IPS-11a (cell line): Measurements from ENCODE around the gene CREG2.

Experiments
- H3K4me3 ChIP-seq: one replicate; pipeline ENCODE4 v1.5.1; 2013; ENCODE audit warnings: low read depth, low read length, control low read depth

Gene CREG2

DNA sequence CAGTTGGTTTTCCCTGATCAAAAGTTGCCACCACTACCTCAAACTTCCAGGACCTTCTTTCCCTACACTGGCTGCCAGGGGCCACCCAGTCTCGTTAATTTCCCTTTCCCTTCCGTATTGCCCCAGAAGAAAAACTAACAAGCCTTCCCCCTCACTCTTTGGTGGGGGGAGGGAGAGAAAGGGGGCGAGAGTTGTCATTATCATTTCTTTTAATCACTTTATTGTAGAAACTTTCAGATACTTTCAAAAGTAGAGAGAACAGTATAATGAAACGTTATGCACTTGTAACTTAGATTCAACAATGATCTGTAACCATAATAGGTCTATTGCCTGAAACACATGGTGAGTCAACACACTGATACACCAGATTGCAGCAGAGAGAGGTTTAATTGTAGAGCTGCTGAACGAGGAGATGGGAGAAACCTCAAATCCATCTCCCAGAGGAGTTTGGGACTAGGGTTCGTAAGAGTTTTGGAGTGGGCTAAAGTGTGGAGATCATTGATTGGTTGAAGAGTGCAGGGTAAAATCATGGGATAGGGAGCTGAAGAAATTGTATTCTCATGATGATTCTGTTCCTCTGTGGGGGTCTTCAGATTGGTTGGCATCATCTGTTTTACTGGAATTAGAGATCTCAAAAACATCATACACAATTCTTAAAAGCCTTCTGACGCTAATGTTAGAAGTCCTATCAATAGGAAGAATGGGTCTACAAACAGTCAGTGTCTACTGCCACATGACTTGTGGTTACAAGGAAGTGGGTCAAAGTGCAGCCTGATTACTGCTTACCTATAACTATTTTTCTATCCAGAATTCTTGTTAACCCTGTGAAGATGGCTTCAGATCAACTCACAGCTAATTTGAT lies 76.2 kb downstream of the CREG2 start:
- H3K4me3 ChIP-seq, result no peak overlapping the region

DNA sequence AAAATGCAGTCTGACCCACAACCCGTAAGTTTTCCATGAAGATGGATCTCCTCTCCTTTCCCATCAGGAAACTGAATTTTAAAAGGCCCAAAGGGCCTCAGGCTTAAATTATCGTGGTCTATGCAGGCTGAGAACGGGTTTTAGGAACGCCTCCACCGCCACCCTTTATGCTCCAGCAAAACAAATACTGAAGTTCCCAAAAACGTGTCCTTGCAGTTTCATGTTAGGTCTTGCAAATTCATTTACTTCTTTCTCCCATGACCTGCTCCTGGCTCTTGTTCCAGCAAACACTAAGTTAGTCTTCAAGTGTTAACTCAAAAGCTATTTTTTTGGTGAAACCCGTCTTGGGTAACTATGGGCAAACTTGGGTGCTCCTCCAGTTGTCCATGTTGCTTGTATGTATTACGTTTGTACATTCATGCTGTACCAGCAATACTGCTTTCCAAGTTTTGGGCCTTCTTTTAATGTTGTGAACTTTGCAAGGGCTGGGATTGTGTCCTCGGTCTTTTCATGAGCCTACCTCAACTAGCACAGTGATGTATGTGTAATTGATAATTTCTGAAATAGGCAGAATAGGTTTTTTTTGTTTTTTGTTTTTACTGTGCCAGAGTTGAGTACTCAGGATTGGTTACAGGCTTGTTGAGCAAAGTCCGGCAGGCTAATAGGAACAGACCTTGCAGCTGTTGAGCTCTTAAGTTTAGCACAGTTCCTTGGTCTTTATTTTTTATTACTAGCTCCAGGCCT lies 77.0 kb downstream of the CREG2 start:
- H3K4me3 ChIP-seq, result no peak overlapping the region

DNA sequence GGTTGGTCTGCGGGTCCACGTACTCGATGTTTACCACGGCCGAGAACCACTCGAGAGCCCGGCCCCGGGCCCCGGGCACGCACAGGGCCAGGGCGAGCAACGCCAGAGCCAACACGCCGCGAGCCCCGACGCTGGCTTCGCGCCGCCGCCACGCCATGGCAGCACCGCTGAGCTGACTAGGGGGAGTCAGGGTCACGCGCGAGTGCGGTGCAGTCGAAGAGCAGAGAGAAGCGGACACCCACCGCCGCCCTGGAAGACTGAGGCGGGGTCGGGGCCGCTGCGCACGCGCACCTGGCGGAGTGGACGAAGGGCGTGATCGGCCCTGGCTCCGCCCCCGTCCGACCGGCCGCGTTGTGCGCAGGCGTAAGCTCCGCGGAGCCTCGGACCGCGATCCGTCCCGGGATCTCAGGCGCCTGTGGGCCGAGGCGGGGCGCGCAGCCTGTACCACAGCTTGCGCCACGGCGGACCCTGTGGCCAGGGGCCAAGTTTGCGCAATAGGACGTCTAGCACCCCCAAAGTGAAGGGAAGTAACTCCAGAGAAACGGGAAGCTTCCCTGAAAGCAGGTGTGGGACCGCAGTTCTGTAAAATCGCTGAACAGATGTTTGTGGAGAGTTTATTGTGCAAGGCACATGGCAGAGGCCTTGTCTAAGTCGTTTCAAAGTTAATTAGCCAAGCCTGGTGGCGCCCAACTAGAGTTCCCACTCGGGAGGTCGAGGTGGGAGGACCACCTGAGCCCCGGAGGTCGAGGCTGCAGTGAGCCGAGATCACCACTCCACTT lies 78.7 kb downstream of the CREG2 start, which contains the start of gene RNF149:
Gene RNF149, minus strand, starts transcription at position 270 of the 779 bp plus-strand sequence. Its CDS starts 113 bp downstream, at position 157.
- H3K4me3 ChIP-seq, result peak within 1 kb of the TSS; percentile 72

DNA sequence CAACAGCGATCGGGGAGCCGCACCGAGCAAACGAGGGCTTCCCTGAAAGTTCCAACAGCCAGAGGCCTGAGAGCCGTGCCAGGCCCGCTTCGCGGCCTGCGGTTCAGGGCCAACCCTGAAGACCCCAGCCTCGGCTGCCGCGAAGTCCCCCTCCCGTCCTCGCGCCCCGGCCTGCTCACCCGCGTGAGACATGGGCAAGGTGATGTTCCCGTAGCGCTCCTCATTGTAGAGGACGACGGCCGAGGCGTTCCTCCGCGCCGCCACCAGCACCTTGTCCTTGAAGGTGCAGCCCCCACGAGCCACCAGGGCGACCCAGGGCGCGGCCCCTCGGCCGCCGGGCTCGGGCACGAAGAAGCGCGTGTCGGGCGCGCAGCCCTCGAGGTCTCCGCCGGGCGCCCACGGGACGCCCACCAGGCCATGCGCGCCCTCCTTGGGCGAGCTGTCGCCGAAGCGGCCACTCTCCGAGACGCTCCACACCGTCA lies 79.3 kb downstream of the CREG2 start:
- peak overlapping the region; percentile 72 for H3K4me3 ChIP-seq

DNA sequence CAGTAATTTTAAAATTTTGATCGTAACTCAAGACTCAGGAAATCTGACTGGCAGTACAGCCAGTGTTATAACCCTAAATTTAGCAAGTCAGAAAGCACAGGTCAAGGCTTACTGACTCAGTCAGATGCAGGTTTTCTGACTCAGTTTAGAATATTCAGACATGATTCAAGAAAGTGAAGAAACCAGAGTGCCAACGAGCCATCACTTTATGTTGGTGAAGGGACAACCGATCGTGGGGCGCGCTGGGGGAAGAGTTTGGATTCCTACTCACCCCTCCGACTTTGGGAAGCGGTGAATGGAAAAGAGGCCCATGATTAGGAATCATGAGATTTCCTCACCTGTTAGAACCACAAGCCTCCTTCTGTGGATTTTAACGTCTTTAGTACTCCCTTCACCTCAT lies 79.8 kb downstream of the CREG2 start:
- peak overlapping the region; percentile 72 for H3K4me3 ChIP-seq

DNA sequence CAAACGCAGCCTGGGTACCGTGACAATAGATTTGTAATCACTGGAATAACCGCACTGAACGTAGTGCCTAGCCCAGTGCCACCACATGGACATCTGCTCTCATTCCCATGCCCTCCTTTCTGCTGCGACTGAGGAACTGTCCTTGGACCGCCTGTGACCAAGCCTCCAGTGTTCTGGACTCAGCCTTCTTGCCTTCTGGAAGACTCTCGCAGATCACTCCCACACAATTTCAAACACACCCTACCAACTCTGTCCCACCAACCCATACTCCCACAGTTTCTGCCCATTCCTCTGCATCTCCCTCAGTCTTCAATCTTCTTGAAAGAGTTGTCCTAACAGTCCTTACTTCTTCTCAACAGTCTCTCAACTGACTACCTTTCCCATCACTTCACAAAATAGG lies 80.9 kb downstream of the CREG2 start:
- H3K4me3 ChIP-seq, result no peak overlapping the region

DNA sequence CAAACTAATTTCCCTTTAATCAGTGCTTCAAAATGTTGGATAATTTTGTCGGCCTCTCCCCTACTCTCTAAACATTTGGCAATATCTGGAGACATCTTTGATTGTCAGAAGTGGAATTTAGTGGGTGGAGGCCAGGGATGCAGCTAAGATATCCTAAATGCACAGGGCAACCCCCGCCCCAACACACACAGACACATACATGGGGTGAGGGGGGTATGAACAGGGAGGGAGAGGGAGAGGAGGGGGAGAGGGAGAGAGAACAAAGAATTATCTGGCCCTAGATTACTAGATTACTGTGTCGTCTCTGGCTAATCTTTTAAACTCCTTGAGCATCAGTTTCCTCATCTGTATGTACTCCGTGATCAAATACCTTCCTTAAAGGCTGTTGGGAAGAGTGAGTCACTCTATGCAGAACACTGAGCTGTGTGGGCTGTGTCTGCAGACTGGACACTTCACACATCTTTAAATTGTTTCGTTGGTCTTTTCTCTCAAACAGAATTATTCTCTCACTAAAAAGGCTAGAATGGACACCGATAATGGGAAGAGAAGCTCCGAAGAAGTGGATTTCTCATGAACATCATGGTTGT lies 81.7 kb downstream of the CREG2 start:
- H3K4me3 ChIP-seq, result no peak overlapping the region

DNA sequence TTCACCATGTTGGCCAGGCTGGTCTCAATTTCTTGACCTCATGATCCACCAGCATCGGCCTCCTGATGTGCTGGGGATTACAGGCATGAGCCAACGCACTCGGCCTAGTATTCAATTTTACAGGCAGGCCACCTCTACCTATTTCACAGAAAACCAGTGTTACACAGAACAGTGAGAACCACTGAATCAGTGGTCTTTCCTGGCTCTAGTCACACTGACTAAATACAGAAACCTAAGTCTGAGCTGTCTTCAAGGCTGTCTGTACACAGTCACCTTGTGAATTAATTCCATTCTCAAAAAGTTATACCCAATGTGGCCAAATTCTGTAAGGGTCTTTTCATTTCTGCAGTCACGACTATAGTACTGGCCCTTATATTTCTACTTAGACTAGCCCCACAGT lies 82.3 kb downstream of the CREG2 start:
- no peak overlapping the region for H3K4me3 ChIP-seq

DNA sequence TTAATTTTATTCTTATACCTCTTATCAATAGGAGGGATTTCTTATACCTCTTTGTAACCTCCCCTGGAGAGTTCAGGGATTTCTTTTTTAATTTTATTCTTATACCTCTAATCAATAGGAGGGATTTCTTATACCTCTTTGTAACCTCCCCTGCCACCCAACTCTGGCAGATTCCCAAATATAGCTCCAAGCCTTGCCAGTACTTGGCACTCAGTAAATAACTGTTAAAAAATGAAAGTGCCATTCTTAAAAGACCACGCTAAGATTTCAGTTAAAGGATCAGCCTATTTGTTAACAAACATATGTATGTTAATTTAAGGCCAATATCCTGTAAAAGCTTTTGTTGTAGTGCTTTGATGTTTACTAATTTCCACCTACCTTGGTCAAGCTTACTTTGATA lies 83.6 kb downstream of the CREG2 start:
- no peak overlapping the region for H3K4me3 ChIP-seq

DNA sequence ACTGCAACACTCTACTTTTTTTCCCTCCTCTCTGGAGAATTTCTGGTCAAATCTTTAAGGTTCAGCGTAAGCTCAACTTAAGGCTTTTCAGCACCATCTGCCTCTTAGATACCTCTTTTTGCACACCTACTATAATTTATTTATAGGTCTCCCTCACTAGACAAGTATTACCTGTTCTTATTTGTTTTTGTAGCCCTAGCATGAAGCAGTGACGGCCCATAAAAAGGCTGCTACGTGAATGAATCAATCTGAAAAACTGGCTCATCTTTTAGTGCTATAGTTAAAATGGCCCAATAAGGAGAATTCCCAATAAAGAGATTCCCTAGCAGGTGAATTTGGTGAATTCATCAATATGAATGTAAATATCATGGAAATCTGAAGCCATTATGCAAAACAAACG lies 85.3 kb downstream of the CREG2 start:
- no peak overlapping the region for H3K4me3 ChIP-seq

DNA sequence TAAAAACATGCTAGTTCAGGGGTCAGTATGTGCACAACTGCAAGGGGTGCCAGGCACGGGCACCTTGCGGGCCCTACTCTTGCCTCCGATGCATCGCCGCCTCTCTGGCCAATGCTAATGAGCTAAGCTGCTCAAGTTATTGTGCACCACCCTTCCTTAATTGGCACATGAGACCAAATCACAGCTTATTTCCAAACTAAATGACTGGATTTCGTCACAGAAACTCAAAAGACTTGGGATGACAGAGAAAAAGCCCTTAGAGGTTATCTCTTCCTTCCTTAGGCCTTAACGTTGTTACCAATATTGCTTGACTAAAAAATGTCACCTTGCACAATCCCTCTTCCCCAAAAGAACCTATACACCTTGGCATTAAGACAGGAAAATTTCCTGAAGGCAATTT lies 86.5 kb downstream of the CREG2 start:
- H3K4me3 ChIP-seq, result no peak overlapping the region

DNA sequence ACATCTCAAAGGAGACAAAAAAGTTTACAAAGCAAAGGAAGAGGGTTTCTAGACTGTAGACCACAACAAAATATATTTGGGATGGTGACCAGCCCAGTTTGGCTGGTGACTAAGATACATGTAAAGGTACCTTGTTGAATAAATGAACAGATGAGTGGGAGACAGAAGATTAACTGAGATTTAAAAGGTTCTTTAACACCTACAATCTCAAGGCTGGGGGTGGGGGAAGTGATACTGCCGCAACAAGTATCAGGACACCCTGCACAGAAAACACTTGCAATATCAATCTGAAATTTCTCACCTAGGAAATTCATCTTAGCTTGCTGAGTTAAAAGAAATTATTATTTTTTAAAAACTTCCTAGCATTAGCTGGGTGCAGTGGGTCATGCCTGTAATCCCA lies 87.1 kb downstream of the CREG2 start:
- H3K4me3 ChIP-seq, result no peak overlapping the region

DNA sequence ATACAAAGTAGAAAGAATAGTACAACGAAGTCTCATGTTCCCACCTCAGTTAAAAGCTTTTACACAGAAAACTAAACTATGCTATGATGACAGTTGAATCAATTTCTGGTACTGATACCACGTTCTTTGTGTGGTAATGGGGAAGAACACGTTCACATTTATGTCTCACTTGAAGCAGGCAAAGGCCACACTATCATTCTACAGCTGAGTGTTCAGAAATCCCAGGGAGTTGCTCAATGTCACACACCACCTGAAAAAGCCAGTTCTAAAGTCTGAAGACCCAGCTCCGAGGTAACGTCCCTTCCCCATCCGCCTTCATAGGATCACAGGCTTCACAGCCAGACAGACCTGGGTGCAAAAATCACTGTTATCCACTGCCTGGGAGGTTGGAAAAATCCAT lies 87.7 kb downstream of the CREG2 start:
- H3K4me3 ChIP-seq, result no peak overlapping the region

DNA sequence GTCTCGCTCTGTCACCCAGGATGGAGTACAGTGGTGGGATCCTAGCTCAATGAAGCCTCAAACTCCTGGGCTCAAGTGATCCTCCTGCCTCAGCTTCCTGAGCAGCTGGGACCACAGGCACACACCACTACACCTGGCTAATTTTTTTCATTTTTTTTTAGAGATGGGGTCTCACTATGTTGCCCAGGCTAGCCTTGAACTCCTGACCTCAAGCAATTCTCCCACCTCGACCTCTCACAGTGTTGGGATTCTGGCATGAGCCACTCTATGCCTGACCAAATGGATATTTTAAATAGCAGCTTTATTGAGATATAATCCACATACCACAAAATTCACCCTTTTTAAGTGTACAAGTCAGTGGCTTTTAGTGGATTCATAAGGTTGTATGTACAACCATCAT lies 89.9 kb downstream of the CREG2 start:
- H3K4me3 ChIP-seq, result no peak overlapping the region

DNA sequence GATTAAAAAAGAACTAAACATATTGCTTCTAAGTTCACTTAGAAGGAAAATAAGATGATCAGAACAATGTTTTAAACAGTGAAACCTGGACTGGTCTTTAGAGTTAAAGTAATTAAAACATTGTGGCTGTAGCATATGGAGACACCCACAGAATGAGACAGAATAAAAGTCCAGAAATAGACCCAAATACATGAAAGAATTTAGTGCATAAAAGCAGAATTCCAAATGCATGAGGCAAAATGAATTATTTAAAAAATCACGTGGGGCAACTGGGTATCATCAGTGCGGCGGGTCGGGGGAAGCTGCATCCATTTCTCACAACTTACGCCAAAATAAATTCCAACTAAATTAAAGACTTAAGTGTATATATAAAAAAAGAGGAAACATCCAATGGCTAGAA lies 90.9 kb downstream of the CREG2 start:
- no peak overlapping the region for H3K4me3 ChIP-seq

DNA sequence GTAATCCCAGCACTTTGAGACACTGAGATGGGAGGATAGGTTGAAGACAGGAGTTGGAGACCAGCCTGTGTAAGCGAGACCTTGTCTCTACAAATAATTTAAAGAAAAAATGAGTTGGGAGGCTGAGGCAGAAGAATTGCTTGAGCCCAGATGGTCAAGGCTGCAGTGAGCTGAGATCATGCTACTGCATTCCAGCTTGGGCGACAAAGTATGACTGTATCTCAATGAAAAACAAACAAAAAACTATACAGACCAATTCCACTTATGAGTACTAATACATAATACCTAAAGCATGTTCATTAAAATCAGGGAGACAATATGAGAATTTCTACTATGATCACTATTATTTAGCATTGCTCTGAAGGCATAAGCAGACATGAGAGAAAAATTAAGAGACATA lies 91.4 kb downstream of the CREG2 start:
- no peak overlapping the region for H3K4me3 ChIP-seq
